ENCODE data around the gene RAC3.

The RAC3 gene

DNA sequence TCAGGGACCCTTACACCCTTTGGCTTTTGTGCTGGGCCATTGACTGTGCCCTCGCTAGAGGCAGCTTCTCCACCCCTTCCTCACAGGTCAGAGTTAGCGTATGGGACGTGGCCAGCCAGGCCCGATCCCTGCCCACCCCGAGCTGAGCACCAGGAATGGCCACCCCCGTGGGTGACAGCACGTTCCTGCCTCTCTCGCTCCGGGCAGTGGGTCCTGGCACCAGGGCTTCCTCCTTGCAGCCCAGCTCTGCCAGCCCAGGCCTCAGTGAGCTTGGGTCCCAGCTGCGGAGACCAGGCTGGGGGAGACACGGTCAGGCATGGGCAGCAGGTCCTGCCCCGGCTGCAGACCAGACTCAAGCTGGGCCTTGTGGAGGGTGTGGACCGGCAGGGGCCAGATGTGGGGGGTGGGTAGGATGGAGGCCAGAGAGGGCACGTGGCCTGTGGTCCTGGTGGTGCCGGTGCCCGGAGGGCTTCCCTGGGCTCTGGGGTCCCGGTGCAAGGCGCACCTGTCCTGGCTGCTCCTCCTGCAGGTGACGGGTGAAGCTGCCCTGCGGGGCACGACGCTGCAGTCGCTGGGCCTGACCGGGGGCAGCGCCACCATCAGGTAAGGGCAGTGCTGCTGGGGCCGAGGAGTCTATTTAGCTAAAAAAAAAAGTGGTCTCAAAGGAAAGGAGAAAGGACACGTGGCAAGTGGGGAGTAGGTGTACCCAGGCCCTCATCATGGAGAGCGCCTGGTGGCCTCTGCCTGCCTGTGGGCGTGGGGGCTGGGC lies 35.8 kb upstream of the RAC3 start:
- no peaks in the 10 kb centered on the region; the same call in 1 of the 2 replicates for H3K36me3 ChIP-seq (ENCODE audit: insufficient read depth, low read length)
- peaks cover 29% of the 10 kb centered on the region; the same call in 1 of the 2 replicates for H3K4me1 ChIP-seq (ENCODE audit: insufficient read depth, low read length)
- no peaks in the 10 kb centered on the region for H3K9me3 ChIP-seq (ENCODE audit: control insufficient read depth, insufficient read depth, low read length)
- H3K9ac ChIP-seq (ENCODE audit: low read depth, low read length): no peak overlapping the region

DNA sequence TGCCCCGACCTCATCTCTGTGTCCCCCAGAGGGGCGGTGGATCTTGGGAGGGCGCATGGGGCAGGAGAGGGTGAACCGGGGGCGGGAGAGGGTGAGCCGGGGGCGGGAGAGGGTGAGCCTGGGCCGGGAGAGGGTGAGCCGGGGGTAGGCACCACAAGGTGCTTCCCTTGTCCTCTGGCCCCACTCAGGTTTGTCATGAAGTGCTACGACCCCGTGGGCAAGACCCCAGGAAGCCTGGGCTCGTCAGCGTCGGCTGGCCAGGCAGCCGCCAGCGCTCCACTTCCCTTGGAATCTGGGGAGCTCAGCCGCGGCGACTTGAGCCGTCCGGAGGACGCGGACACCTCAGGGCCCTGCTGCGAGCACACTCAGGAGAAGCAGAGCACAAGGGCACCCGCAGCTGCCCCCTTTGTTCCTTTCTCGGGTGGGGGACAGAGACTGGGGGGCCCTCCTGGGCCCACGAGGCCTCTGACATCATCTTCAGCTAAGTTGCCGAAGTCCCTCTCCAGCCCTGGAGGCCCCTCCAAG lies 35.2 kb upstream of the RAC3 start:
- H3K9me3 ChIP-seq (ENCODE audit: control insufficient read depth, insufficient read depth, low read length): no peaks in the 10 kb centered on the region
- no peaks in the 10 kb centered on the region; the same call in 1 of the 2 replicates for H3K36me3 ChIP-seq (ENCODE audit: insufficient read depth, low read length)
- H3K9ac ChIP-seq (ENCODE audit: low read depth, low read length): no peak overlapping the region
- H3K4me1 ChIP-seq (ENCODE audit: insufficient read depth, low read length): peaks cover 23% of the 10 kb centered on the region; the same call in 1 of the 2 replicates

DNA sequence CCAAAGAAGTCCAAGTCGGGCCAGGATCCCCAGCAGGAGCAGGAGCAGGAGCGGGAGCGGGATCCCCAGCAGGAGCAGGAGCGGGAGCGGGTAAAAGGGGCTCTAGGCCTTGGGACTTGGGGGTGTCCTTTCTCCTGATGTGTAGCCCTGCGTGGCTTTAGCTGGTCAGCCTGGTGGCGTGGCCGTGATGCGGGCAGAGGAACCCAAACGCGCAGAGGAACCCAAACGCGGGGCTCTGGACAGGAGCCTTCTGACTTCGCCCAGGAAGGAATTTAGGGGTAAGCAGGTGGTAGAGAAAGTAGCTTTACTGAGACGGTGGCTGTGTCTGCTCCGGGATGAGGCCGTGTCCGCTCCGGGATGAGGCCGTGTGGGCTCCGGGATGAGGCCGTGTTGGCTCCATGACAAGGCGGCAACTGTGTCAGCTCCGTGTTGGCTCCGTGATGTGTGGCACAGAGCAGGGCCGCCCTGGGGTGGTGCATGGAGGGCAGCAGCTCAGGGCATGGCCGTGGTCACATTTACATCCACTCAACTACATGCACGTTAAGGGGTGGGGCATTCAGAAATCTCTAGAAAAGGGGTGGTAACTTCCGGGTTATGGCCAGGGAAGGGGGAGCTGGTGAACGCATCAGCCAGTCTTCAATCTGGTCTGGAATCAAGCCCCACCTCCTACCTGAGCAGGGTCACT lies 34.6 kb upstream of the RAC3 start:
- peaks cover 17% of the 10 kb centered on the region; the same call in 1 of the 2 replicates for H3K4me1 ChIP-seq (ENCODE audit: insufficient read depth, low read length)
- H3K9me3 ChIP-seq (ENCODE audit: control insufficient read depth, insufficient read depth, low read length): no peaks in the 10 kb centered on the region
- no peak overlapping the region for H3K9ac ChIP-seq (ENCODE audit: low read depth, low read length)

DNA sequence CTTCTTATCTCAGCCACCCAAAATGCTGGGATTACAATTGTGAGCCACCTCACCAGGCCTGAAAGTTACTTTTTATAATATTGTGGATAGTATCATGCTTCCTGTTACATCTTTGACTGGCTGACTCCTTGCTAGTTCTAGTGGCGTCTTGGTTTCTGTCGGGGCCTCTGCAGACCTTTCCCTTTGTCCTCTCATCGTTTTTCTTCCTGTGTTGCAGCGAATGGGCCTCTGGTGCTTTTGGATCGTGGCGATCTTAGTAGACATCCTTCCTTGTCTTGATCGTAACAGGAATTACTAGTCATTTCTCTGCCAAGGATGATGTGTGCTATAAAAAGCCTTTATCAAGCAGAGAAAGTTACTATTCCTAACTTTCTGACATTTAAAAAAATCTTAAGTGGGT lies 33.3 kb upstream of the RAC3 start:
- no peak overlapping the region for H3K9ac ChIP-seq (ENCODE audit: low read depth, low read length)
- H3K9me3 ChIP-seq (ENCODE audit: control insufficient read depth, insufficient read depth, low read length): no peaks in the 10 kb centered on the region
- H3K36me3 ChIP-seq (ENCODE audit: insufficient read depth, low read length): no peaks in the 10 kb centered on the region; the same call in 1 of the 2 replicates
- H3K4me1 ChIP-seq (ENCODE audit: insufficient read depth, low read length): peaks cover 10% of the 10 kb centered on the region; the same call in 1 of the 2 replicates

More for the DNA sequence above, 34.6 kb upstream of the RAC3 start:
- H3K36me3 ChIP-seq (ENCODE audit: insufficient read depth, low read length): no peaks in the 10 kb centered on the region; the same call in 1 of the 2 replicates

DNA sequence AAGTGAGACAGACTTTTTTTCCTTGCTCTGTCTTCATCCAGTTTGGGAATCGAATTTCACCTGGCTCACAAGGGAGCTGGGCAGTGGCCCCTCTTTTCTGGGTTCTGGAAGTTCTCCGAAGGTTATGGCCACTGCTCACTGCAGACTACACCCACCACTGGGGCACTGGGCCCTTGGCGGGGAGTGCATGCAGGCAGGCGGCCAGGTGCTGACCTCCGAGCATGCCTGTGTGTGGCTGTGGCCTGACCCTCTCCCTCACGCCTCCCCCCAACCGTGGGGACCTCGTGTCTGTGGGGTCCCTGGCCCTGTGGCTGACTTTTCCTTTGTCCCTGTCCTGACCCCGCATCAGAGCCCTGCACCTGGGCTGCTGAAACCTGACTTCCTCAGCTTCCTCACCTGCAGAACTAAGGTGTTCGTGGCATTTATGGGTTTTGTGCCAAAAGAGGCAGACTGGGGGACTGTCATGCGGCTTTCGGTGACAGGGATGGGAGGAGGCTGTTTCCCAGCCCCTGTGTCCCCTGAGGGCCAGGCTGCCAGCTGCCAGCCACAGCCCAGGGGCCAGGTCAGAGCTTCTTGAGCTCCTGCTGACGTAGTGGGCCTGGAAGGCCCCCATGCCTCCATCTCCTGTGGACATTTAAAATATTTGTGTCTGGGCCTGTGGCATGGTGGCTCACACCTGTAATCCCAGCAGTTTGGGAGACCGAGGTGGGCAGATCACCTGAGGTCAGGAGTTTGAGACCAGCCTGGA lies 32.6 kb upstream of the RAC3 start:
- Histone ChIP-seq H3K4me1 (ENCODE audit: insufficient read depth, low read length) (peaks cover 9% of the 10 kb centered on the region; the same call in 1 of the 2 replicates), H3K9ac (ENCODE audit: low read depth, low read length) (no peak overlapping the region), H3K9me3 (ENCODE audit: control insufficient read depth, insufficient read depth, low read length) (no peaks in the 10 kb centered on the region), H3K36me3 (ENCODE audit: insufficient read depth, low read length) (no peaks in the 10 kb centered on the region; the same call in 1 of the 2 replicates)

DNA sequence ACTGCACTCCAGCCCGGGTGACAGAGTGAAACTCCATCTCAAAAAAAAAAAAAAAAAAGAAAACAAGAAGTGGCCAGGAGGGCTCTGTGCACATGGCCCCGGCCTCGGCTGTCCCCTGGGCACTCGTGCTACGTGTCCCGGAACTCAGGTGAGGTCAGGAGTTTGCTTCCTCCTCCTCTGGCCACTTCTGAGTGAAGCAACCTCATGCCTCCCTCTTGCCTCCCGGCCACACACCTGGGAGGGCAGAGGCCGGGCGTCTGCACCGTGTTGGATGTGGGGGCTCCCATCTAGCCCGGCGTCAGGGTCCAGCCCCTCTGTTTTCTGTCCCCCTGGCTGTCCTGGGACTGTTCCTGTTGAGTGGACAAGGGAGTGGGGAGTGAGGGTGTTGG lies 31.9 kb upstream of the RAC3 start:
- H3K9me3 ChIP-seq (ENCODE audit: control insufficient read depth, insufficient read depth, low read length): no peaks in the 10 kb centered on the region
- no peaks in the 10 kb centered on the region; the same call in 1 of the 2 replicates for H3K36me3 ChIP-seq (ENCODE audit: insufficient read depth, low read length)
- H3K4me1 ChIP-seq (ENCODE audit: insufficient read depth, low read length): peaks cover 8% of the 10 kb centered on the region; the same call in 1 of the 2 replicates
- no peak overlapping the region for H3K9ac ChIP-seq (ENCODE audit: low read depth, low read length)

DNA sequence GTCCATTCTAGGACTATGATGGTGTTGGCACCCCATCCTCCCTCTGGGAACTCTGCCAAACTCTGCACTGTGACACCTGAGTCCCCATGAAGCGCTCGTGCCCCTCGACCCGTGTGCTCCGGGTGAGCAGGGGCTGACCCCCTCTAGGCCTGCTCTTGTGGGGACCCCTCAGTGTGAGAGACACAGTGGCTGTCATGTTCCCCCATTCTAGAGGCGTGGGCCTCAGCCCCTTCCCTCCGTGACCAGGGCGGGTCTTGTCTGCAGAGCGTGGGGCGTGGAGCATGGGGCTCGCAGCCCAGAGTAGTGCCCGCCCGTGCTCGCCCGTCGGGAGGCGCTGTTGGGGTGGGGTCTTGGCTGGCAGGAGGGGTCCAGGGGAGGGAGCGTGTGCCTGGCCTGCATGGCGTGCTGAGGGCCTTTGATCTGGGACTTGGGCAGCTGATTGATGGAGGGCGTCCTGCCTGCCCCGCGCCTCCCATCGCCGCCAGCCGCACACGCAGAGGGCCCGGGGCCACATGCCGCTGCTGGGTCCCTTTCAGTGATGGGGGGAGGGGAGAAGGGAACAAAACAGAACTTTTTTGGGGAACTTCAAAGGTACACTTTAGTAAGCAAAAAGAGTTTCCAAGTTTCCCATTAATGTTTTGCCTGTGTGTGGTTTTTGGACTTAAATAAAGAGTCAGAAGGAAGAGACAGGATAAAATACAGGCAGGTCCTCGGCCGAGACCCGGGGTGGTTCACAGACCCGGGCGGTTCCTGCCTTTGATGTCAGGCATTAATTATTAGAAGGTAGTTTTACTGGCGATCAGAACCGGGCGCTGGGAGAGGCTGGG lies 31.3 kb upstream of the RAC3 start:
- Histone ChIP-seq H3K36me3 (ENCODE audit: insufficient read depth, low read length) (no peaks in the 10 kb centered on the region; the same call in 1 of the 2 replicates), H3K9me3 (ENCODE audit: control insufficient read depth, insufficient read depth, low read length) (no peaks in the 10 kb centered on the region), H3K4me1 (ENCODE audit: insufficient read depth, low read length) (peaks cover 8% of the 10 kb centered on the region; the same call in 1 of the 2 replicates), H3K9ac (ENCODE audit: low read depth, low read length) (no peak overlapping the region)

DNA sequence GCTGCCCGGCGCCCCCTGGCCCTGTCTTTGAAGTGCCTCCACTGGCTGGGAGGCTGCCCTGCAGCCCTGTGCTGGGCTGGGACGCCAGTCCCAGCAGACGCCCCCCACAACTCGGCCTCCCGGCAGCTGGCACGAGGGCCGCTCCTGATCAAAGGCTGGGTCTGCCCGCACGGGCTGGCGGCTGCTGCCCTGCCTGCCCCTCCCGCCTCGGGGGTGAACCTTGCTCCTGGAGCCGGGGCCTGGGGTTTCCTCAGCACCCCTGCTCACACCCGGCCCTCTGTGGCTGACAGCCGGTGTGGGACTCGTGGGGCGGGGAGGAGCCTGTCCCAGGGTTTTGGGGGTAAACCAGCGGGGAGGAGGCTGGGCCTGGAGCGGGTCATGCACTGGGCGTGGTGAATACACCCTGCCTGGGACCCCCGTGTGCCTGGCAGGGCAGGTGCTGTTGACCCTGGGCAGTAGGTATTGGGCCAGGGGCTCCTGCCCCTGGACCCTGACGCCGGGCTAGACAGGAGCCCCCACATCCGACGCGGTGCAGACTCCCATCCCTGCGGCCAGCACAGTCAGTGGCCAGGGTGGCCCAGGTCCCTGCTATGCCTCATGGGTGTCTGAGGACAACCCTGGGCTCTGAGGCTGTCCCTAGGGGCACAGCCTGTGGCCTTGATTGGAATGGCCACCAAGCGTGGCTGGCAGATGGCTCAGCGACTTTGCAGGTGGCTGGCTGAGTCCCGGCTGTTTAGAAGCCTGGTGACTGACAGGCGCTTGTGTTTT lies 30.5 kb upstream of the RAC3 start:
- Histone ChIP-seq H3K9ac (ENCODE audit: low read depth, low read length) (no peak overlapping the region), H3K9me3 (ENCODE audit: control insufficient read depth, insufficient read depth, low read length) (no peaks in the 10 kb centered on the region), H3K36me3 (ENCODE audit: insufficient read depth, low read length) (no peaks in the 10 kb centered on the region; the same call in 1 of the 2 replicates), H3K4me1 (ENCODE audit: insufficient read depth, low read length) (peaks cover 8% of the 10 kb centered on the region; the same call in 1 of the 2 replicates)

DNA sequence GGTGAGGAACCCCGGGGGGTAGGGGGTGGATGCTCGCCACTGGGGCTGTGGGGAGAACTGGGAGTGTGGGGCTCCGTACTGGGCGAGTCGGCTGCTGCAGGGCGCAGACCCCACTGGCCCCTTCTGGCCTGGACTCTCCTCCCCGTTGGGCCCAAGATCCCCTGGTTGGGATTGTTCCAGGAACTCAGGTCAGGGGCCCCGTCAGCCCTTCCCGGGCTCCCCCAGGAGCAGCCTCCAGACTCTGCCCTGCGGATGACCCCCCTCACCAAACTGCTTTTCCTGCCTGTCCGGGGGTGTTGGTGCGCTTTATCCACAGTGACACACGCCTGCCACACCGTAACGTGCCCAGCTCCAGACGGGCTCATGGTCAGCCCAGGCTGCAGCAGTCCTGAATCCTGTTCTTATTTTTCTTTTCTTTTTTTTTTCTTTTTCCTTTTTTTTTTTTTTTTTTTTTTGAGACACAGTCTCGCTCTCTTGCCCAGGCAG lies 29.9 kb upstream of the RAC3 start:
- Histone ChIP-seq H3K9me3 (ENCODE audit: control insufficient read depth, insufficient read depth, low read length) (no peaks in the 10 kb centered on the region), H3K36me3 (ENCODE audit: insufficient read depth, low read length) (no peaks in the 10 kb centered on the region; the same call in 1 of the 2 replicates), H3K4me1 (ENCODE audit: insufficient read depth, low read length) (peaks cover 8% of the 10 kb centered on the region; the same call in 1 of the 2 replicates), H3K9ac (ENCODE audit: low read depth, low read length) (no peak overlapping the region)

DNA sequence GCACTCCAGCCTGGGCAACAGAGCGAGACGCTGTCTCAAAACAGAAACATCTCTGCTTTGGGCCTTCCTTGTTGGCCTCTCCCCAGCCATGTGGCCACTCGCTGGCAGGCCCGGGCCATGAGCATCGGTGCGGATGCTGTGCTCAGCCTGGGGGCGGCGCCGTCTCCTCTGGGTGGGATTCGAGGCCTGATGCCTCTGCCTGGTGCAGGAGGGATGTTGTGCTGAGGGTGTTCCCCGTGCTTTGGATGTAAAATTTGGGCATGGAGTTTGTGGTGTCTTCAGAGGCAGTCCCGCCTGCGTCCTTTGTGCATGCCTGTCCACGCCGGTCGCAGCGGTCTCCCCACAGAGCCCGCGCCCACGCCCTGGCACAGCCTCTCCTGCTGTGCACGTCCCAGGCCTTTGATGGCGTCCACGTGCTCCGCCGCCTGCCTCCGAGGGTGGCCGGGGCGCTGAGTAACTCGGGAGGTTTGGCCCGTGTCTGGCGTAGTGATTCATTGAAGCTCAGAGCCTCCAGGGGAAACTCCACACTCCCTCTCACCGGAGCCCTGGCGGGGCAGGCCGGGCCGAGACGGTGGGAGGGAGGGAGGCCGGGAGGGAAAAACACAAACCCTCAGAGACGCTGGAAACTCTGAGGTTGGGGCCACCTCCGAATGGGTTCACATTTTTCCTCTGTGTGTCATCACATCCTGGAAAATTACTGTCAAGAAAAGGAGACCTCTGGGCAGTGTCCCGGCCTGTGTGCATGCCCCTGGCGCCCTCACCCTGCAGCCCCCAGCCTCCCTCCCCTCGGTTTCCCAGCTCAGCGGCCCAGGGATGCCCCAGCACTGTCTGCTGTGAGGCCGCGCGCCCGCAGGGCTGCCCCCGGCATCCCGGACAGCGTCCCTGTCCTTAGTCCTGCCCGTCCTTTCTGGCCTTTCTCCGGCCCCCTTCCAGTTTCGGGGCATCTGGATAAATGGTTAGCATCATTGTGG lies 27.8 kb upstream of the RAC3 start:
- peaks cover 8% of the 10 kb centered on the region; the same call in 1 of the 2 replicates for H3K4me1 ChIP-seq (ENCODE audit: insufficient read depth, low read length)
- H3K36me3 ChIP-seq (ENCODE audit: insufficient read depth, low read length): no peaks in the 10 kb centered on the region
- no peak overlapping the region for H3K9ac ChIP-seq (ENCODE audit: low read depth, low read length)

DNA sequence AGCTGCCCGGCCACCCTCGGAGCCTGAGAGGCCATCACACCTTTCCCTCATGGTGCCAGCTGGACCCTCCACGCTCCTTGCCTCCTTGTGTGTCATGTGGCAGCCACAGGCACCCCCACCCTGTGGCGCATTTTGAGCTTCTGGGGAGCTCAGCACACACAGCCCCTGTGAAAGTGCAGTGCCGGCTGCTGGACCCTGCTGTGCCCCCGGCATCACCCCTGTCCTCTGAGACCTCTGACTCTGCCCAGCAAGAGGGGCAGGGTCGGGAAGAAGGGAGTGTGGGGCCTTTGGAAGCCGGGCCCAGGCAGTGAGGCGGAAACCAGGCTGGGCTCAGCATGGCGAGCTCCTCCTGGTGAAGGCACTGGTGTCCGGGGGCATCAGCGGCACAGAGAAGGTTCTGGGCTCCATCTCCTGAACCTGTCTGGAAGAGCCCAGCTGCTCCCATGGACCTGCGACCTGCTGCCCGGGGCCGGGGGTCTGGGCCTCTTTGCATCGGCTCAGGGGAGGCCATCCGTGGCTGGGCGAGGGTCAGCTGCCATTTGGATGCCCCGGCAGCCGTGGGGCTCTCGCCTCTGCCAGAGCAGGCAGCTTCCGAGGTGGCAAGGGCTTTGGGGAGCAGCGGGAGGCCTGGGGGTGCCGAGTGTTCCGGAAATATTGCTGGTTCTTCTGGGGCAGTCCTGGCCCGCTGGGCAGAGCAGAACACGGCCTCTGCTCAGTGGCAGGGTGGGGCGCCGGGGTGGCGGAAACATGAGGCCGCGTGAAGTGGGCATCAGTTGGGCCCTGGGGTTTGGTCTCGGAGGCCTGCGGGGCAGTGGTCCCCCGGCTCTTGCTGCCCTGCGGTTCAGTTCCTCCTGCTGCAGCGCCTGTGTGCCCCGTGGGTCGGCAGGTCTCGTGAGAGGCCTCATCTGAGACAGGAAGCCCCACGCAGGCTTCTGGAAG lies 26.7 kb upstream of the RAC3 start:
- H3K36me3 ChIP-seq (ENCODE audit: insufficient read depth, low read length): no peaks in the 10 kb centered on the region
- peaks cover 8% of the 10 kb centered on the region; the same call in 1 of the 2 replicates for H3K4me1 ChIP-seq (ENCODE audit: insufficient read depth, low read length)
- H3K9me3 ChIP-seq (ENCODE audit: control insufficient read depth, insufficient read depth, low read length): no peaks in the 10 kb centered on the region
- H3K9ac ChIP-seq (ENCODE audit: low read depth, low read length): no peak overlapping the region

More for the DNA sequence above, 27.8 kb upstream of the RAC3 start:
- H3K9me3 ChIP-seq (ENCODE audit: control insufficient read depth, insufficient read depth, low read length): no peaks in the 10 kb centered on the region
